Upper lobe of left lung (tissue), 6 donors: ENCODE results near the gene AKTIP. TPM values are rescaled to one million over a fixed set of nuclear protein-coding genes. Genes with fewer than 3 reads are reported as not detected.
A peak's percentile ranks its signal among the peaks of the same experiment; 100 is the strongest.

Experiments used
- ATAC-seq, 2 donors: fragments of 200-7000 bp; cut with Tn5 transposase; one replicate each; pipeline ENCODE4 v1.9.1; 2022; ENCODE audit warnings: mild to moderate bottlenecking in 2 of 2, moderate library complexity in 2 of 2; ENCODE audit not compliant: low FRiP score in 2 of 2
- DNase-seq, 2 donors: peaks; one replicate each; pipeline ENCODE4 v3.0.0-alpha.2; 2019 to 2020
- H3K27ac ChIP-seq, 4 donors: fragments of 200-600 bp; sonication (generic); one replicate each; pipeline ENCODE4 v1.5.1; 2016 to 2019
- H3K27me3 ChIP-seq, 4 donors: fragments of 200-600 bp; sonication (generic); one replicate each; pipeline ENCODE4 v1.5.1; 2017 to 2019
- H3K36me3 ChIP-seq, 4 donors: fragments of 200-600 bp; sonication (generic); one replicate each; pipeline ENCODE4 v1.5.1; 2016 to 2019
- H3K4me1 ChIP-seq, 4 donors: fragments of 200-600 bp; sonication (generic); one replicate each; pipeline ENCODE4 v1.5.1; 2018 to 2019
- H3K4me3 ChIP-seq, 4 donors: fragments of 200-600 bp; sonication (generic); one replicate each; pipeline ENCODE4 v1.5.1; 2017 to 2019; ENCODE audit warnings: mild to moderate bottlenecking in 2 of 4, moderate library complexity in 1 of 4
- H3K9me3 ChIP-seq, 4 donors: fragments of 200-600 bp; sonication (generic); one replicate each; pipeline ENCODE4 v1.5.1; 2018 to 2019
- CTCF ChIP-seq, 6 experiments: fragments of 450-650 bp in 4 of 6; fragments of 200-600 bp in 2 of 6; sonication (generic) in 2 of 6; IDR thresholded peaks; one replicate each; pipeline ENCODE4 v1.5.1; 2016 to 2019; ENCODE audit warnings: antibody characterized with exemption in 6 of 6
- EP300 ChIP-seq, 4 donors: sonication (generic); formaldehyde crosslinking; IDR thresholded peaks; one replicate each; pipeline ENCODE4 v1.5.1; 2017; ENCODE audit warnings: antibody characterized with exemption in 4 of 4, control low read depth in 2 of 4
- POLR2A ChIP-seq, 4 donors: fragments of 450-650 bp; IDR thresholded peaks; one replicate each; pipeline ENCODE4 v1.5.1; 2016 to 2017; ENCODE audit warnings: antibody characterized with exemption in 4 of 4, mild to moderate bottlenecking in 2 of 4
- POLR2AphosphoS5 ChIP-seq, 2 donors: sonication (generic); formaldehyde crosslinking; IDR thresholded peaks; one replicate each; pipeline ENCODE4 v1.5.1; 2017; ENCODE audit warnings: antibody characterized with exemption in 2 of 2
- WGBS, 2 donors: methylation state at CpG; one replicate each; pipeline ENCODE4 v1.1.5; 2017 to 2018; 5-methylcytosine and 5-hydroxymethylcytosine counted together
- total RNA-seq, 6 donors: library from RNA; depleted of rRNA in 4 of 6; stranded (reverse); fragments of >200 nt in 4 of 6; gene quantifications; one replicate each; pipeline versions ENCODE4 v1.1.0 to v1.2.1, GENCODE V29; 2016 to 2021
- donor health status: DM: no; HTN: no; CAD: no; lungs with moderate emphysema.
- donor health status: DM: no; HTN: yes; CAD: no; lungs with severe emphysema.

Gene AKTIP
- total RNA-seq, 6 donors from 2014 or later, result 35.6 to 61.3 (median 47.0) TPM

GRCh38 chr16:53504665-53505064 is 1.7 kb upstream of the AKTIP start:
- Histone ChIP-seq H3K27ac (peak overlapping the region; percentile 88 to 97 (median 95)), H3K36me3 (peaks cover 0 to 4% (median 0%) of the 10 kb centered on the region in 4 donors), H3K4me3 (peak overlapping the region in 2 of 4 donors; percentile 94 to 97), H3K9me3 (no peaks in the 10 kb centered on the region), H3K27me3 (no peaks in the 10 kb centered on the region), H3K4me1 (peaks cover 21 to 32% (median 30%) of the 10 kb centered on the region in 4 donors)
- no peak for DNase-seq
- WGBS, 2 donors, result 70 to 78% methylated on average over 7 of the region's 7 CpGs
- no peak for TF ChIP-seq EP300 (IDR thresholded peaks at IDR 0.05)
- no peak for TF ChIP-seq POLR2AphosphoS5 (IDR thresholded peaks at IDR 0.05)
- no peak for TF ChIP-seq CTCF (IDR thresholded peaks at IDR 0.05)
- ATAC-seq, result no peak

GRCh38 chr16:53503991-53504663 is 1.1 kb upstream of the AKTIP start:
- DNase-seq (peak in 1 of 2 donors; percentile 50), ATAC-seq (peak in 1 of 2 donors; percentile 2)
- H3K4me3 ChIP-seq, result peak overlapping the region; percentile 54 to 97 (median 96)
- peak overlapping the region; percentile 88 to 97 (median 95) for H3K27ac ChIP-seq
- H3K4me1 ChIP-seq, result peaks cover 21 to 32% (median 30%) of the 10 kb centered on the region in 4 donors
- TF ChIP-seq CTCF (IDR thresholded peaks at IDR 0.05) (no peak), POLR2AphosphoS5 (IDR thresholded peaks at IDR 0.05) (peak in 1 of 2 donors; percentile 20), EP300 (IDR thresholded peaks at IDR 0.05) (no peak), POLR2A (IDR thresholded peaks at IDR 0.05) (no peak)
- 6% methylated on average over 15 of the region's 15 CpGs for WGBS, 2 donors
- no peaks in the 10 kb centered on the region for H3K27me3 ChIP-seq
- no peaks in the 10 kb centered on the region for H3K9me3 ChIP-seq
- peaks cover 0 to 8% (median 0%) of the 10 kb centered on the region in 4 donors for H3K36me3 ChIP-seq

GRCh38 chr16:53503270-53503923 is 388 bp upstream of the AKTIP start:
- TF ChIP-seq POLR2AphosphoS5 (IDR thresholded peaks at IDR 0.05) (peak; percentile 95 to 96), EP300 (IDR thresholded peaks at IDR 0.05) (no peak), POLR2A (IDR thresholded peaks at IDR 0.05) (peak in 3 of 4 donors; percentile 70 to 96 (median 93)), CTCF (IDR thresholded peaks at IDR 0.05) (no peak)
- ATAC-seq (peak; percentile 96 to 98), DNase-seq (peak; percentile 98 to 100)
- H3K9me3 ChIP-seq, result no peaks in the 10 kb centered on the region
- H3K4me1 ChIP-seq, result peaks cover 21 to 32% (median 30%) of the 10 kb centered on the region in 4 donors
- H3K27me3 ChIP-seq, result no peaks in the 10 kb centered on the region
- peaks cover 0 to 15% (median 2%) of the 10 kb centered on the region in 4 donors for H3K36me3 ChIP-seq
- WGBS, 2 donors, result 1% methylated on average over 44 of the region's 46 CpGs; no CpG with 5 or more reads in 1 of the 2 donors
- H3K27ac ChIP-seq, result peak overlapping the region; percentile 88 to 97 (median 95)
- H3K4me3 ChIP-seq, result peak overlapping the region; percentile 54 to 97 (median 96)

- Histone ChIP-seq H3K27ac (peak overlapping the region in 1 of 4 donors; percentile 97), H3K36me3 (peaks cover 17 to 36% (median 18%) of the 10 kb centered on the region in 4 donors), H3K9me3 (no peaks in the 10 kb centered on the region), H3K4me3 (peak overlapping the region in 3 of 4 donors; percentile 94 to 97 (median 97)), H3K27me3 (no peaks in the 10 kb centered on the region), H3K4me1 (peaks cover 21 to 32% (median 30%) of the 10 kb centered on the region in 4 donors)
- 43 to 55% methylated on average over 9 of the region's 9 CpGs for WGBS, 2 donors
- DNase-seq (no peak), ATAC-seq (no peak)
- TF ChIP-seq POLR2A (IDR thresholded peaks at IDR 0.05) (no peak), POLR2AphosphoS5 (IDR thresholded peaks at IDR 0.05) (no peak), CTCF (IDR thresholded peaks at IDR 0.05) (no peak), EP300 (IDR thresholded peaks at IDR 0.05) (no peak)
Measured at GRCh38 chr16:53501216-53501859, 1.7 kb downstream of the AKTIP start.
